ENCODE data around the gene ZFAND3.

- TF ChIP-seq, protein P1, sequence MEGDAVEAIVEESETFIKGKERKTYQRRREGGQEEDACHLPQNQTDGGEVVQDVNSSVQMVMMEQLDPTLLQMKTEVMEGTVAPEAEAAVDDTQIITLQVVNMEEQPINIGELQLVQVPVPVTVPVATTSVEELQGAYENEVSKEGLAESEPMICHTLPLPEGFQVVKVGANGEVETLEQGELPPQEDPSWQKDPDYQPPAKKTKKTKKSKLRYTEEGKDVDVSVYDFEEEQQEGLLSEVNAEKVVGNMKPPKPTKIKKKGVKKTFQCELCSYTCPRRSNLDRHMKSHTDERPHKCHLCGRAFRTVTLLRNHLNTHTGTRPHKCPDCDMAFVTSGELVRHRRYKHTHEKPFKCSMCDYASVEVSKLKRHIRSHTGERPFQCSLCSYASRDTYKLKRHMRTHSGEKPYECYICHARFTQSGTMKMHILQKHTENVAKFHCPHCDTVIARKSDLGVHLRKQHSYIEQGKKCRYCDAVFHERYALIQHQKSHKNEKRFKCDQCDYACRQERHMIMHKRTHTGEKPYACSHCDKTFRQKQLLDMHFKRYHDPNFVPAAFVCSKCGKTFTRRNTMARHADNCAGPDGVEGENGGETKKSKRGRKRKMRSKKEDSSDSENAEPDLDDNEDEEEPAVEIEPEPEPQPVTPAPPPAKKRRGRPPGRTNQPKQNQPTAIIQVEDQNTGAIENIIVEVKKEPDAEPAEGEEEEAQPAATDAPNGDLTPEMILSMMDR (IDR thresholded peaks at IDR 0.05; ENCODE audit: low read length): no peak
- TF ChIP-seq EZH2 (optimal IDR thresholded peaks at IDR 0.05; ENCODE audit: low read depth, low read length) (no peak), EZH2phosphoT487 (IDR thresholded peaks at IDR 0.05; ENCODE audit: low read length) (no peak)
Observed at GRCh38 chr6:37878150-37878710, 58.7 kb downstream of the ZFAND3 start.
